DOHH2 (cell line): ENCODE results near the gene IBA57.

Experiments used
- EZH2phosphoT487 ChIP-seq: fragments of 200-600 bp; sonication (generic); IDR thresholded peaks from 2 replicates; pipeline ENCODE4 v1.6.1; 2017; ENCODE audit warnings: borderline replicate concordance, mild to moderate bottlenecking, antibody characterized with exemption, low read length, moderate library complexity, mixed read lengths
- TF ChIP-seq, protein P1 (sequence below): fragments of 200-600 bp; sonication (generic); IDR thresholded peaks from one replicate; pipeline ENCODE4 v1.5.1; 2014; ENCODE audit warnings: antibody characterized with exemption, mild to moderate bottlenecking, low read depth, low read length; ENCODE audit not compliant: poor library complexity, severe bottlenecking

DNA sequence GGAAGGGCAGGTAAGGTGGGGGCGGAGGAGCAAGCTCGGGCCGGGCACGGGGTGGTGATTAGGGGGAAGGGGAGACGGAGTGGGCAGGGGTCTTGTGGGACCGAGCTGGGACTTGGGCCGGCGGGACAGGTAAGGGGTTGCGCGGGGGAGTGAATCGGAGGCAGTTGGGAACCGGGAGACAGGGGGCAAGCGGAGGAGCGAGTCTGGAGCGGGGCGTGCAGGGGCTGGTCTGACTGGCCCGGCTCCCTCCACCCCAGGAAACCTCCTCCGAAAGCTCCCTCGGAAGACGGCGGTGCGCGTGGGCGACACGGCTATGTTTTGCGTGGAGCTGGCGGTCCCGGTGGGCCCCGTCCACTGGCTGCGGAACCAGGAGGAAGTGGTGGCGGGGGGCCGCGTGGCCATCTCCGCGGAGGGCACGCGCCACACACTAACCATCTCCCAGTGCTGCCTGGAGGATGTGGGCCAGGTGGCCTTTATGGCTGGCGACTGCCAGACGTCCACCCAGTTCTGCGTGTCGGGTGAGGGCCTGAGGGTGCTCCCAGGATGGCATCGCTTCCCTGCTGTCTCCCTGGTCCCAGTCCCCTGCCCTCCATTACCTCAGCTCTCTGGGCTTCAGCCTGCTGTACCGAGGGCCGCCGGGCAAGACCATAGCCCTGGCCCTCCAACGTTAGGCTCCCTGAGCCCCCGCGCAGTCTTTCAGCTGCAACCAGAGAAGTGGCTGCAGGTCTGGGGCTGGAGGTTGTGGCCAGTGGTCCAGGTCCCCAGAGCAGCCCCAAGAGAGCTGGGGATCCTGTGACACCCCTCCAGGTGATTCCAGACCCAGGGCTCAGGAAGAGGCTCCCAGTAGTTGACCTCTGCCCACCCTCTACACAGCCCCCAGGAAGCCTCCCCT is 48.6 kb downstream of the IBA57 start:
- TF ChIP-seq, protein P1, sequence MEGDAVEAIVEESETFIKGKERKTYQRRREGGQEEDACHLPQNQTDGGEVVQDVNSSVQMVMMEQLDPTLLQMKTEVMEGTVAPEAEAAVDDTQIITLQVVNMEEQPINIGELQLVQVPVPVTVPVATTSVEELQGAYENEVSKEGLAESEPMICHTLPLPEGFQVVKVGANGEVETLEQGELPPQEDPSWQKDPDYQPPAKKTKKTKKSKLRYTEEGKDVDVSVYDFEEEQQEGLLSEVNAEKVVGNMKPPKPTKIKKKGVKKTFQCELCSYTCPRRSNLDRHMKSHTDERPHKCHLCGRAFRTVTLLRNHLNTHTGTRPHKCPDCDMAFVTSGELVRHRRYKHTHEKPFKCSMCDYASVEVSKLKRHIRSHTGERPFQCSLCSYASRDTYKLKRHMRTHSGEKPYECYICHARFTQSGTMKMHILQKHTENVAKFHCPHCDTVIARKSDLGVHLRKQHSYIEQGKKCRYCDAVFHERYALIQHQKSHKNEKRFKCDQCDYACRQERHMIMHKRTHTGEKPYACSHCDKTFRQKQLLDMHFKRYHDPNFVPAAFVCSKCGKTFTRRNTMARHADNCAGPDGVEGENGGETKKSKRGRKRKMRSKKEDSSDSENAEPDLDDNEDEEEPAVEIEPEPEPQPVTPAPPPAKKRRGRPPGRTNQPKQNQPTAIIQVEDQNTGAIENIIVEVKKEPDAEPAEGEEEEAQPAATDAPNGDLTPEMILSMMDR, result no peak
- TF ChIP-seq EZH2phosphoT487, result no peak
